Heart right ventricle (tissue), 16 donors: ENCODE results near the gene KDM1B. TPM values are rescaled to one million over a fixed set of nuclear protein-coding genes. Genes with fewer than 3 reads are reported as not detected.

Experiments used
- ATAC-seq, 8 donors: fragments of 200-7000 bp; cut with Tn5 transposase; one replicate each; pipeline ENCODE4 v1.9.1; 2020; ENCODE audit warnings: mild to moderate bottlenecking in 8 of 8, moderate library complexity in 8 of 8, moderate number of reproducible peaks in 1 of 8
- DNase-seq, 2 donors: peaks; one replicate each; pipeline ENCODE4 v3.0.0-alpha.2; 2020
- H3K27ac ChIP-seq, 10 donors: fragments of 200-600 bp; sonication (generic) in 2 of 10; one replicate each; pipeline versions ENCODE4 v1.5.0 to v1.8.0; 2020 to 2022; ENCODE audit warnings: mild to moderate bottlenecking in 3 of 10
- H3K27me3 ChIP-seq, 7 donors: fragments of 200-600 bp; one replicate each; pipeline ENCODE4 v1.8.0; 2021 to 2022; ENCODE audit warnings: mild to moderate bottlenecking in 2 of 7
- H3K36me3 ChIP-seq, 9 donors: fragments of 200-600 bp; sonication (generic) in 1 of 9; one replicate each; pipeline versions ENCODE4 v1.5.0 to v1.8.0; 2020 to 2022; ENCODE audit warnings: mild to moderate bottlenecking in 2 of 9
- H3K4me1 ChIP-seq, 9 donors: fragments of 200-600 bp; sonication (generic) in 1 of 9; one replicate each; pipeline versions ENCODE4 v1.5.0 to v1.8.0; 2020 to 2022; ENCODE audit warnings: mild to moderate bottlenecking in 4 of 9
- H3K4me3 ChIP-seq, 10 donors: fragments of 200-600 bp; sonication (generic) in 2 of 10; one replicate each; pipeline versions ENCODE4 v1.5.0 to v1.8.0; 2020 to 2022; ENCODE audit warnings: mild to moderate bottlenecking in 7 of 10, moderate library complexity in 2 of 10
- H3K9me3 ChIP-seq, 11 donors: fragments of 200-600 bp in 10 of 11; sonication (generic) in 2 of 11; one replicate each; pipeline versions ENCODE4 v1.5.0 to v1.8.0; 2013 to 2022; ENCODE audit warnings: mild to moderate bottlenecking in 2 of 11, control low read depth in 1 of 11, moderate library complexity in 1 of 11
- WGBS, 2 donors: extraction: QIAGEN DNeasy Blood & Tissue Kit; methylation state at CpG; one replicate each; pipeline ENCODE4 v1.1.7; 2013; ENCODE audit warnings: inconsistent platforms in 1 of 2; 5-methylcytosine and 5-hydroxymethylcytosine counted together
- intact Hi-C, 10 donors: fragments of 100-400 bp; cut with DNase I; formaldehyde crosslinking; loops; one replicate each; pipeline versions ENCODE4 v1.11.1 to v1.14.2; 2022
- polyA plus RNA-seq, 2 donors: library from polyadenylated mRNA; stranded (reverse); fragments of 200-250 nt; gene quantifications; one replicate each; pipeline ENCODE4 v1.2.3, GENCODE V29; 2013
- total RNA-seq, 10 donors: library from RNA; stranded (reverse); fragmentation: NEBNext Ultra II Directional in 3 of 10; extraction: Animal tissue kit (Norgen Biotek cat#: 25700) in 3 of 10; gene quantifications; one replicate each; pipeline versions ENCODE4 v1.2.1 to v1.2.4, GENCODE V29; 2021 to 2023
- TF ChIP-seq, protein P1 (sequence below), 9 donors: fragments of 200-600 bp; sonication (generic) in 2 of 9; IDR thresholded peaks; one replicate each; pipeline versions ENCODE4 v1.5.0 to v1.8.0; 2021 to 2022; ENCODE audit warnings: antibody characterized with exemption in 9 of 9, mild to moderate bottlenecking in 5 of 9, moderate library complexity in 1 of 9
- donor health status: Arrhythmogenic right ventricular cardiomyopathy.
- donor health status: ischemic (EF 13 %, LVEDD 7.1; RV severe dilation, severe dysfunction).
- donor health status: healthy with polysubstance abuse.
- donor health status: DM: no; HTN: yes; CAD: no.
- donor health status: DM: no; HTN: no; CAD: no.
- donor health status: ischemic (EF 25% LVEDD 6.9; RV normal size, moderate dysfunction).
- donor health status: ischemic (EF 25% LVEDD 5.7; RV mildly dilated, moderate dysfunction).
- donor health status: healthy.
- donor health status: DM: yes; HTN: yes; CAD: no.
- donor health status: Ischemic cardiomyopathy.
- donor health status: ischemic (EF 35%, LVEDD 5.7; RV mildly dilated, moderate dysfunction).
- donor health status: nonischemic (EF 11% LVEDD 7.7; RV severe dilation, severe dysfunction).
- donor health status: DM: yes; HTN: yes; CAD: no.
- donor health status: PGD.
- donor health status: ischemic (EF 29% LVEDD 5.4; RV normal size, mild dysfunction).
- donor health status: nonischemic (EF 23%, LVEDD 6.1; RV moderate dilation, normal function).

Gene KDM1B
- total and polyA plus RNA-seq, 12 donors, result 2.3 to 22.5 (median 15.2) TPM

DNA sequence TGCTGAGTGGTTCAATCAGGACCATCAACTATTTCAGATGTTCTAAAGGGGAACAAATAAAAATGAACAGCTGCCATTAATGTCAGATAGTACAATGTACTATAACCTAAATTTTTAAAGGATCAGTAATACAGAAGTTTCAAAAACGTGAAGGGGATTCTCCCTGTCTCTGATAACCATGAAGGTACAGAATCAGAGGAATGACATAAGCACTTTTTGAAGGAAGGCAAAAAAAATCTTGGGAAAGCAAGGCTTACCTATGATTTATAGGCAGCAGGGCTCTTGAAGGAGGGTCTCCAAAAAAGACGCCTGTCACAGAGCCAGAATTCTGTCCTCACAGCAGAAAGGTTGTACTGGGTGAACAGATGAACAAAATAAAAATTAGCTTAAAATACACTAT, 89.0 kb downstream of the KDM1B start:
- DNase-seq, result no peak
- ATAC-seq, result no peak
- no peak overlapping the region for H3K27ac ChIP-seq
- peaks cover 0 to 5% (median 0%) of the 10 kb centered on the region in 9 donors for H3K4me1 ChIP-seq
- H3K36me3 ChIP-seq, result peaks cover 0 to 100% (median 12%) of the 10 kb centered on the region in 9 donors
- 89 to 92% methylated on average over 2 of the region's 2 CpGs for WGBS, 2 donors
- no peaks in the 10 kb centered on the region for H3K27me3 ChIP-seq
- H3K4me3 ChIP-seq, result no peak overlapping the region
- intact Hi-C loops, result no loop called here
- H3K9me3 ChIP-seq, result no peaks in the 10 kb centered on the region
- TF ChIP-seq, protein P1, sequence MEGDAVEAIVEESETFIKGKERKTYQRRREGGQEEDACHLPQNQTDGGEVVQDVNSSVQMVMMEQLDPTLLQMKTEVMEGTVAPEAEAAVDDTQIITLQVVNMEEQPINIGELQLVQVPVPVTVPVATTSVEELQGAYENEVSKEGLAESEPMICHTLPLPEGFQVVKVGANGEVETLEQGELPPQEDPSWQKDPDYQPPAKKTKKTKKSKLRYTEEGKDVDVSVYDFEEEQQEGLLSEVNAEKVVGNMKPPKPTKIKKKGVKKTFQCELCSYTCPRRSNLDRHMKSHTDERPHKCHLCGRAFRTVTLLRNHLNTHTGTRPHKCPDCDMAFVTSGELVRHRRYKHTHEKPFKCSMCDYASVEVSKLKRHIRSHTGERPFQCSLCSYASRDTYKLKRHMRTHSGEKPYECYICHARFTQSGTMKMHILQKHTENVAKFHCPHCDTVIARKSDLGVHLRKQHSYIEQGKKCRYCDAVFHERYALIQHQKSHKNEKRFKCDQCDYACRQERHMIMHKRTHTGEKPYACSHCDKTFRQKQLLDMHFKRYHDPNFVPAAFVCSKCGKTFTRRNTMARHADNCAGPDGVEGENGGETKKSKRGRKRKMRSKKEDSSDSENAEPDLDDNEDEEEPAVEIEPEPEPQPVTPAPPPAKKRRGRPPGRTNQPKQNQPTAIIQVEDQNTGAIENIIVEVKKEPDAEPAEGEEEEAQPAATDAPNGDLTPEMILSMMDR (IDR thresholded peaks at IDR 0.05), result no peak

DNA sequence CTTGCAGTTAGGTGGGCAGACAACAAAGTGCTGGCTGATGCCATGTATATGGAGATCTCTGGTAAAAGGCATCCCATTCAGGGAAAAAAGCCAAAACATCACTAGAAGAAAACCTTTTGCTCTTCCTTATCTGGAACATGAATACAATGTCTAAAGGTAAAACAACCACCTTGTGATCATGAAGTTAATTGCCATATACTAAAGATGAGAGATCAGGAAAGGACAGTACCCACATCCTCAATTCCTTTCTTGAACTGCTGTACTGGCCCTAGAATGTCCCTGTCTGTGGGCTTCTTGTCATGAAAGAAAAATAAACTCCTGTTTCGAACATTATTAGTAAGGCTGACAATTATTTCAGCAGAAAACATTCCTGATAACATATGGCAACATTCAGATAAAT, 89.9 kb downstream of the KDM1B start:
- ATAC-seq (no peak), DNase-seq (no peak)
- no peak overlapping the region for H3K27ac ChIP-seq
- WGBS, 2 donors, result 92 to 100% methylated on average over 1 of the region's 1 CpG
- intact Hi-C loops, result no loop called here
- H3K9me3 ChIP-seq, result no peaks in the 10 kb centered on the region
- peaks cover 0 to 100% (median 12%) of the 10 kb centered on the region in 9 donors for H3K36me3 ChIP-seq
- TF ChIP-seq, protein P1 (IDR thresholded peaks at IDR 0.05), result no peak
- H3K4me1 ChIP-seq, result peaks cover 0 to 5% (median 0%) of the 10 kb centered on the region in 9 donors
- H3K4me3 ChIP-seq, result no peak overlapping the region
- no peaks in the 10 kb centered on the region for H3K27me3 ChIP-seq

DNA sequence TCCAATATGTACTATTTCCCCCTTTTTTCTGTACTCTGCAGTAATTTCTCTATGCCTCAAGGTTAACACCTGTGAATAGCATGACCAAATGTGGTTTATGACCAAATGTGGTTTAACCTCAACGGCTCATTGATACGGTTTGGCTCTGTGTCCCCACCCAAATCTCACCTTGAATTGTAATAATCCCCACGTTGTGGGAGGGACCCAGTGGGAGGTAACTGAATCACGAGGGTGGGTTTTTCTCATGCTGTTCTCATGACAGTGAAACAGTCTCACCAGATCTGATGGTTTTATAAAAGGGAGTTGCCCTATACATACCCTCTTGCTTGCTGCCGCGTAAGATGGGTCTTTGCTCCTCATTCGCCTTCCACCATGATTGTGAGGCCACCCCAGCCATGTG, 90.4 kb downstream of the KDM1B start:
- ATAC-seq (no peak), DNase-seq (no peak)
- TF ChIP-seq, protein P1 (IDR thresholded peaks at IDR 0.05), result no peak
- Histone ChIP-seq H3K27me3 (no peaks in the 10 kb centered on the region), H3K9me3 (no peaks in the 10 kb centered on the region), H3K4me3 (no peak overlapping the region), H3K4me1 (peaks cover 0 to 5% (median 0%) of the 10 kb centered on the region in 9 donors), H3K36me3 (peaks cover 0 to 100% (median 12%) of the 10 kb centered on the region in 9 donors), H3K27ac (no peak overlapping the region)
- WGBS, 2 donors, result 86 to 89% methylated on average over 7 of the region's 7 CpGs
- intact Hi-C loops, result no loop called here

DNA sequence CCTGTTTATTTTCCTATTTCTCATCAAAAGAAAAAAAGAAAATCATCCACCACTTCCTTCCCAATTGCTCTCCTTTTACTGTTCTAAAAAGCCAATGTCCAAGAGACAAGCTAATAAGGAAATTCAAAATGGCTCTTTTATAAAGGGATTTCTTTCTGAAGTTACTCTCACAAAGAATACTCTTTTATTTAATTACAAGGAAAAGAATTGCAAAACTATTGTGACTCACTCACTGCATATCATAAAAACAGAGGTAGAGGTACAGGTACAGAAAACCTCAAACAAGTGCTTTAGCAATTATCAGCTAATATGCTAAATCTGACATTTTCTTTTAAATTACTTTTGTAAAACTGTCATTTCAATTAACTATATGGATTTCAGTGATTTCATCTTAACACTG, 91.0 kb downstream of the KDM1B start:
- peaks cover 0 to 100% (median 12%) of the 10 kb centered on the region in 9 donors for H3K36me3 ChIP-seq
- no peaks in the 10 kb centered on the region for H3K27me3 ChIP-seq
- DNase-seq (no peak), ATAC-seq (no peak)
- intact Hi-C loops, result no loop called here
- no peaks in the 10 kb centered on the region for H3K9me3 ChIP-seq
- H3K4me3 ChIP-seq, result no peak overlapping the region
- TF ChIP-seq, protein P1 (IDR thresholded peaks at IDR 0.05), result no peak
- peaks cover 0 to 5% (median 0%) of the 10 kb centered on the region in 9 donors for H3K4me1 ChIP-seq
- H3K27ac ChIP-seq, result no peak overlapping the region
